Esophagus squamous epithelium (tissue), 5 donors: Measurements from ENCODE around the gene NISCH. TPM values are rescaled to one million over a fixed set of nuclear protein-coding genes. Genes with fewer than 3 reads are reported as not detected.

Source experiments
- DNase-seq: peaks from one replicate; lab custom pipeline; 2025; lab: John Stamatoyannopoulos, UW
- H3K27ac ChIP-seq, 4 donors: fragments of 200-600 bp; sonication (generic); one replicate each; pipeline ENCODE4 v1.5.1; 2016 to 2019; ENCODE audit warnings: mild to moderate bottlenecking in 1 of 4
- H3K27me3 ChIP-seq, 4 donors: fragments of 200-600 bp; sonication (generic); 1 replicate in 3 of 4; 2 replicates in 1 of 4; pipeline versions ENCODE4 v1.5.1 to v1.6.0; 2017 to 2021; ENCODE audit warnings: antibody characterized with exemption in 1 of 4
- H3K36me3 ChIP-seq, 3 donors: fragments of 200-600 bp; sonication (generic); one replicate each; pipeline ENCODE4 v1.5.1; 2016 to 2019
- H3K4me1 ChIP-seq, 3 donors: fragments of 200-600 bp; sonication (generic); one replicate each; pipeline ENCODE4 v1.5.1; 2017 to 2019
- H3K4me3 ChIP-seq, 4 donors: fragments of 200-600 bp; sonication (generic); 1 replicate in 3 of 4; 2 replicates in 1 of 4; pipeline ENCODE4 v1.5.1; 2016 to 2019; ENCODE audit warnings: mild to moderate bottlenecking in 2 of 4, moderate library complexity in 1 of 4
- H3K9me3 ChIP-seq, 3 donors: fragments of 200-600 bp; sonication (generic); one replicate each; pipeline ENCODE4 v1.5.1; 2016 to 2019
- CTCF ChIP-seq, 6 experiments: fragments of 450-650 bp in 4 of 6; fragments of 200-600 bp in 2 of 6; sonication (generic) in 2 of 6; IDR thresholded peaks; one replicate each; pipeline ENCODE4 v1.5.1; 2016 to 2019; ENCODE audit warnings: antibody characterized with exemption in 6 of 6, mild to moderate bottlenecking in 4 of 6, moderate library complexity in 4 of 6
- POLR2A ChIP-seq, 4 donors: fragments of 450-650 bp; IDR thresholded peaks; one replicate each; pipeline ENCODE4 v1.6.1; 2017; ENCODE audit warnings: antibody characterized with exemption in 4 of 4, mild to moderate bottlenecking in 4 of 4, moderate library complexity in 3 of 4
- WGBS, 2 donors: methylation state at CpG; one replicate each; pipeline ENCODE4 v1.1.5; 2018; 5-methylcytosine and 5-hydroxymethylcytosine counted together
- intact Hi-C: fragments of 100-400 bp; cut with DNase I; formaldehyde crosslinking; loops from one replicate; pipeline ENCODE4 v1.15.0; 2022
- total RNA-seq, 4 donors: library from RNA; depleted of rRNA; stranded (reverse); fragments of >200 nt; gene quantifications; one replicate each; pipeline ENCODE4 v1.1.0, GENCODE V29; 2016
- donor health status: DM: yes; HTN: yes; CAD: no.

NISCH gene
- total RNA-seq, 4 donors from 2014 or later = 33.6 to 82.2 (median 40.6) TPM

GRCh38 chr3:52456169-52456799, 880 bp downstream of the NISCH start:
- Histone ChIP-seq H3K4me1 (peaks cover 27 to 55% (median 40%) of the 10 kb centered on the region in 3 donors), H3K27ac (peak overlapping the region; percentile 90 to 95 (median 92)), H3K27me3 (no peaks in the 10 kb centered on the region), H3K4me3 (peak overlapping the region; percentile 89 to 97 (median 94)), H3K9me3 (no peaks in the 10 kb centered on the region), H3K36me3 (peaks cover 9 to 41% (median 25%) of the 10 kb centered on the region in 3 donors)
- WGBS, 2 donors = 4 to 16% methylated on average over 7 to 13 of the region's 13 CpGs
- intact Hi-C loops = no loop called here
- no peak for DNase-seq
- TF ChIP-seq POLR2A (IDR thresholded peaks at IDR 0.05) (no peak), CTCF (IDR thresholded peaks at IDR 0.05) (no peak)

- Histone ChIP-seq H3K36me3 (peaks cover 9 to 46% (median 25%) of the 10 kb centered on the region in 3 donors), H3K4me3 (peak overlapping the region; percentile 89 to 97 (median 94)), H3K27me3 (no peaks in the 10 kb centered on the region), H3K9me3 (no peaks in the 10 kb centered on the region), H3K27ac (peak overlapping the region; percentile 90 to 95 (median 92)), H3K4me1 (peaks cover 27 to 56% (median 40%) of the 10 kb centered on the region in 3 donors)
- WGBS, 2 donors = 62 to 68% methylated on average over 4 to 5 of the region's 5 CpGs
- intact Hi-C loops = no loop called here
- TF ChIP-seq POLR2A (IDR thresholded peaks at IDR 0.05) (no peak), CTCF (IDR thresholded peaks at IDR 0.05) (no peak)
- no peak for DNase-seq
Observed at GRCh38 chr3:52456800-52457183, 1.4 kb downstream of the NISCH start.

GRCh38 chr3:52458031-52458760, 2.8 kb downstream of the NISCH start:
- no peak for TF ChIP-seq CTCF (IDR thresholded peaks at IDR 0.05)
- TF ChIP-seq POLR2A (IDR thresholded peaks at IDR 0.05) = no peak
- no peak for DNase-seq
- WGBS, 2 donors = 26 to 45% methylated on average over 6 of the region's 6 CpGs
- Histone ChIP-seq H3K27me3 (no peaks in the 10 kb centered on the region), H3K4me1 (peaks cover 27 to 61% (median 40%) of the 10 kb centered on the region in 3 donors), H3K9me3 (no peaks in the 10 kb centered on the region), H3K27ac (peak overlapping the region in 2 of 4 donors; percentile 42 to 95), H3K36me3 (peaks cover 9 to 60% (median 25%) of the 10 kb centered on the region in 3 donors), H3K4me3 (no peak overlapping the region)
- intact Hi-C loops = no loop called here

GRCh38 chr3:52458770-52459545, 3.6 kb downstream of the NISCH start:
- Histone ChIP-seq H3K36me3 (peaks cover 9 to 67% (median 25%) of the 10 kb centered on the region in 3 donors), H3K4me3 (no peak overlapping the region), H3K27ac (peak overlapping the region in 2 of 4 donors; percentile 16 to 29), H3K9me3 (no peaks in the 10 kb centered on the region), H3K4me1 (peaks cover 26 to 55% (median 38%) of the 10 kb centered on the region in 3 donors), H3K27me3 (no peaks in the 10 kb centered on the region)
- WGBS, 2 donors = 75 to 87% methylated on average over 8 to 12 of the region's 14 CpGs
- DNase-seq = no peak
- intact Hi-C loops = no loop called here
- TF ChIP-seq CTCF (IDR thresholded peaks at IDR 0.05) = no peak
- TF ChIP-seq POLR2A (IDR thresholded peaks at IDR 0.05) = no peak
